AG10803 (cell line): ENCODE results near the gene KRTAP29-1.

ENCODE experiments used
- DNase-seq: peaks from one replicate; pipeline ENCODE4 v3.0.0; 2010; ENCODE audit warnings: low read depth
- H3K4me3 ChIP-seq: 2 replicates; pipeline ENCODE4 v1.5.1; 2011; ENCODE audit warnings: mild to moderate bottlenecking, low read length, control low read depth
- TF ChIP-seq, protein P1 (sequence below): conservative IDR thresholded peaks from 2 replicates; pipeline ENCODE4 v1.5.1; 2011; ENCODE audit warnings: mild to moderate bottlenecking, low read length, control low read depth, inconsistent platforms

The KRTAP29-1 gene

DNA sequence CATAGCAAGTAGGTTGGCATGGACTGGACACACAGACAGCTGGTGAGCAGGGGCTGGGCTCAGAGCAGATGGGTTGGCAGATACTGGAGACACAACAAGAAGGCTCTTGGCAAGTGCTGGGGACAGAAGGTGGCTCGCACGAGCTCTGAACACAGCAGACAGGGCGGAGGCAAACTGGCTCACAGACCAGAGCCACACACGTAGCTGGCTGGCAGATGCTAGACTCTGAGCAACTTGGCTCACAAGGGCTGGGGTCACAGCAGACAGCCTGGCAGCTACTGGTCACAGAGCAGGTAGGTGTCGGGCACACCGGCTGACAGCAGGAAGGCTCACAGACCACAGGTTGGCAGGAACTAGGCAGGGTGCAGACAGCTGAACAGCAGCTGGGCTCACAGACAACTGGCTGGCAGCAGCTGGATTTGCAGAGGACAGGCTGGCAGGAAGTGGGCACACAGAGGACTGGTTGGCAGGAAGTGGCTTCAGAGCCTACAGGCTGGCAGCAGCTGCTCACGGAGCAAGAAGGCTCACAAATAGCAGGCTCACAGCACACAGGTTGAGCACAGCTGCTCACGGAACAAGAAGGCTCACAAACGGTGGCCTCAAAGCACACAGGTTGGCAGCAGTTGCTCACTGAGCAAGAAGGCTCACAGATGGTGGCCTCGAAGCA lies 5.7 kb upstream of the KRTAP29-1 start:
- peak; percentile 46 for DNase-seq
- TF ChIP-seq, protein P1, sequence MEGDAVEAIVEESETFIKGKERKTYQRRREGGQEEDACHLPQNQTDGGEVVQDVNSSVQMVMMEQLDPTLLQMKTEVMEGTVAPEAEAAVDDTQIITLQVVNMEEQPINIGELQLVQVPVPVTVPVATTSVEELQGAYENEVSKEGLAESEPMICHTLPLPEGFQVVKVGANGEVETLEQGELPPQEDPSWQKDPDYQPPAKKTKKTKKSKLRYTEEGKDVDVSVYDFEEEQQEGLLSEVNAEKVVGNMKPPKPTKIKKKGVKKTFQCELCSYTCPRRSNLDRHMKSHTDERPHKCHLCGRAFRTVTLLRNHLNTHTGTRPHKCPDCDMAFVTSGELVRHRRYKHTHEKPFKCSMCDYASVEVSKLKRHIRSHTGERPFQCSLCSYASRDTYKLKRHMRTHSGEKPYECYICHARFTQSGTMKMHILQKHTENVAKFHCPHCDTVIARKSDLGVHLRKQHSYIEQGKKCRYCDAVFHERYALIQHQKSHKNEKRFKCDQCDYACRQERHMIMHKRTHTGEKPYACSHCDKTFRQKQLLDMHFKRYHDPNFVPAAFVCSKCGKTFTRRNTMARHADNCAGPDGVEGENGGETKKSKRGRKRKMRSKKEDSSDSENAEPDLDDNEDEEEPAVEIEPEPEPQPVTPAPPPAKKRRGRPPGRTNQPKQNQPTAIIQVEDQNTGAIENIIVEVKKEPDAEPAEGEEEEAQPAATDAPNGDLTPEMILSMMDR = no peak
- no peak overlapping the region for H3K4me3 ChIP-seq

DNA sequence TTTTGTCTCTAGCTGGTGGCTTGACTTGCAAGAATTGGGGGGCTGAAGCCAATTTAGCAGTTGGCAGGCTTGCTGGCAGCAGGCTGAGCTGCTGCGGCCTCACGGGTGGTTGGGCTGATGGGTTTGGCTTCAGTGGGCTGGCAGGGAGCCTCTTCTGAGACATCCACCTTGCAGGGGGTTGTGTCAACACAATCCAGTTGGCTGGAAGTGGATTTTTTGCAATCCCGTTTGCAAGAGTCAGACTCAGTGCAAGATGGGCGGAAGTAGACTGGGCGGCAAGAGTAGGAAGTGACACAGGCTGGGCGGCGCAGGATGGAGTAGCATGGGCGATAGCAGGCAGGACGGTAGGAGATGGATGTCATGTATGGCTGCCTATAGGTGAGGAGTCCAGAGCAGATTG lies 5.0 kb upstream of the KRTAP29-1 start:
- TF ChIP-seq, protein P1 = no peak
- peak; percentile 78 for DNase-seq
- no peak overlapping the region for H3K4me3 ChIP-seq

DNA sequence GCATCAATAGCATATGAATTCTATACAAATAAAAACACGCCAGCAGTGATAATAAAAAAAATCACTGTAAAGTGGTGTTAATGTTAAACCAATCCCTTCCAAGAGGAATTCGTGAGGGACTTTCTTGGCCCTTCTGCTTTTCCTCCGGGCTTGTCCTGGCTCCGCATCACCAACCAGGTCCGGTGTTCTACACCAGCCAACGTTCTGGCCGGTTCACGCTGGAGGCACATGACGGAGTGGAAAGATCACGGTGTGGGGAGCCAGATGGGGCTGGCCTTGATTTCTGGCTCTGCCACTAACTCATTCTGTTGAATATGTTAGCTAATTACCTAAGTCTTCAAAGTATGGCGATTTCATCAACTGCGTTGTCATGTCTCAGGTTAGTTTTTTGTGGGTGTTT lies 1.4 kb upstream of the KRTAP29-1 start:
- H3K4me3 ChIP-seq = no peak overlapping the region
- TF ChIP-seq, protein P1 = no peak
- no peak for DNase-seq

DNA sequence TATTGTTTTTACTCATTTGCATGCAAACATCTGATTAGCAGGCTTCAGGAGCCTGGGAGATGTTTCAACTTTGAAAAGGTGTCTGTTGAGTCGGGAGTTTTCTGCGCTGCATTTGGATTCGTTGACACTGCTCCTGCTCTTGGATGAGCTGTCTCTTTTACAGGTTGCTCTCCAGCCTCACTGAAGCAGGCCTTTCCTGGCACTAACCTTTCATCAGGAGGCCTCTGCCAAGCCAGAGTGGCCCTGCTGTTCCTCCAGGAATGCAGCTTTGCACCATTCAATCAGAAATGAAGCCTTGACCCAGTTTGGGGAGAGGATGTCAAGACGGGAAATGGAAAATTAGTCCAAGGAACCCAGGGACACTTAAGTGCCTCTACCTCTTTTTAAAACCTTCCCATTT lies 330 bp upstream of the KRTAP29-1 start:
- TF ChIP-seq, protein P1 = no peak
- no peak overlapping the region for H3K4me3 ChIP-seq
- DNase-seq = no peak

DNA sequence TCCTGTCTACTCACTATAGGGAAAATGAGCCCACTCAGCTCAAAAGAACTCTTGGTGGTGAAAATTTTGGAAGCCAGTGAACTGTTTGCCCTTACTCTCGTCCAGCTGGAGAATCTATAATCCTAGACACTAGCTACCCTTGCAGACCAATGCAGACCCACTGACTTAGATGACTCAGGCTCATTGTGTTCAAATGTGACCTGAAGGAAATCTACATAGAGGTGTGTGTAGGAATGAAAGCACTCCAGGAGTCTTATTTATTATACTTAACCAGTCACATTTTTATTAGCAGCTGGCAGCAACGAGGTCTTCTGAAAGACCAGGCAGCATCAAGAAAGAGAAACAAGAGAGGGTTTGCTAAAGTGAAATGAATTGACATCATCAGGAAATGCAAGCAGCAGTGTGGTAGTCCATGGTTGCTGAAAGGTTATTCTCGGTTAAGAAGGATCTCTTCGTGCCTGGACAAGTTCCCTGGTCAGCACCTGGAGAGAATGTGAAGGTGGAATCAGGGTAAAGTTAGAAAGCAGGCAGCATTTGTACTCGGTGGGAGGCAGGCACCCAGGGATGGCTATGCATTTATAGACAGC lies 1.4 kb downstream of the KRTAP29-1 start:
- no peak for DNase-seq
- TF ChIP-seq, protein P1 = no peak
- H3K4me3 ChIP-seq = no peak overlapping the region

DNA sequence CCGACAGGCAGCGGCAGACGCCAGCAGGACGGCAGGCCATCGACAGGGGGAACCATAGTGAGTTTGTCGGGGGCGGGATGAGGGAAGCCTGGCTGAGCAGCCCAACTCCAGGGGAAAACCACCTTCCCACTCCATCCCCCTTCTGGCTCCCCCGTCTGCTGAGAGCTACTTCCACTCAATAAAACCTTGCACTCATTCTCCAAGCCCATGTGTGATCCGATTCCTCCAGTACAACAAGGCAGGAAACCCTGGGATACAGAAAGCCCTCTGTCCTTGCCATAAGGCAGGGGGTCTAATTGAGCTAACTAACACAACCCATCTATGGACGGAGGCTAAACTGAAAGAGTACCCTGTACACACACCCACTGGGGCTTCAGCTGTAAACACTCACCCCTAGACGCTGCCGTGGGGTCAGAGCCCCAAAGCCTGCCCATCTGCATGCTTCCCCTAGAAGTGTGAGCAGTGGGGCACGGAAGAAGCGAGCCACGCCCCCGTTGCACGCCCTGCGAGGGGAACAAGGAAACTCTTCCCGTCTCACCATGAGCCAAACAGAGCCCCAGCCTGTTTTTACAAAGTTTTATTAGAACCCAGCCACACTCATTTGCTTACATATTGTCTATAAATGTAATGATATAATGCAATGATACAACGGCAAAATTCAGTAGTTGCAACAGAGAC lies 4.1 kb downstream of the KRTAP29-1 start:
- H3K4me3 ChIP-seq = no peak overlapping the region
- TF ChIP-seq, protein P1 = no peak
- no peak for DNase-seq

DNA sequence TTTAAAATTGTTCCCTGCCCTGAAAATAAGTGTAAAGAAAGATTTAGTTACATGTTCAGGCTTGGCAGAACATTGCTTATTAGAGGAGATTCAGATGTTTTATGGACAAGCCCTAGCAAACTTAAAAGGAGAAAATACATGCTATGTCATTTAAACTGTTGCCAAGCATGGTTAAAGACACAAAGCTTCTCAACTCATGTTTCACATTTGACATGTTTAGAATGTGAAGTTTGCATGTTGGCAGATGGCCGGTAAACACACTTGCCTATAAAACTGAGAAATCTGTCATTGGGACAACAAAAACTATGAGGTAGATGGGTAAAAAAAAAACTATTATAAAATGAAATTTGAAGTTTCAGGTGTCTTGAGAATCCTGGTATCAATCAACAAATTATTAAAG lies 5.8 kb downstream of the KRTAP29-1 start:
- TF ChIP-seq, protein P1 = no peak
- no peak for DNase-seq
- H3K4me3 ChIP-seq = no peak overlapping the region
